8988T (cell line): ENCODE measurements around the gene TNRC6C.
"Not testable (repeated sequence)": the region's sequence is repeated elsewhere in the genome, so short reads cannot be mapped to it uniquely, and the experiment has no call there.

Experiments
- DNase-seq: peaks from one replicate; pipeline ENCODE4 v3.0.0; 2011

Gene TNRC6C

GRCh38 chr17:77968788-77969187 is 10.3 kb downstream of the TNRC6C start:
- DNase-seq, result no peak

- not testable (repeated sequence) for DNase-seq
These were observed 13.8 kb downstream of the TNRC6C start for GRCh38 chr17:77972271-77972670.

GRCh38 chr17:77973953-77974352 is 15.4 kb downstream of the TNRC6C start:
- DNase-seq, result no peak

- no peak for DNase-seq
These were observed 15.9 kb downstream of the TNRC6C start for GRCh38 chr17:77974396-77974795.

GRCh38 chr17:77982430-77982829 is 23.9 kb downstream of the TNRC6C start:
- DNase-seq, result not testable (repeated sequence)

- no peak for DNase-seq
These were observed 31.8 kb downstream of the TNRC6C start for GRCh38 chr17:77990301-77990700.

- DNase-seq, result not testable (repeated sequence)
These were observed 35.2 kb downstream of the TNRC6C start for GRCh38 chr17:77993735-77994134.

GRCh38 chr17:77995146-77995852 is 36.8 kb downstream of the TNRC6C start:
- no peak for DNase-seq

GRCh38 chr17:77996256-77996655 is 37.8 kb downstream of the TNRC6C start:
- DNase-seq, result no peak

- DNase-seq, result no peak
These were observed 41.1 kb downstream of the TNRC6C start for GRCh38 chr17:77999413-78000173.

- no peak for DNase-seq
These were observed 41.8 kb downstream of the TNRC6C start for GRCh38 chr17:78000341-78000740.

- no peak for DNase-seq
These were observed 42.7 kb downstream of the TNRC6C start for GRCh38 chr17:78001182-78001581.

GRCh38 chr17:78001612-78002011 is 43.1 kb downstream of the TNRC6C start:
- DNase-seq, result no peak

- no peak for DNase-seq
These were observed 43.7 kb downstream of the TNRC6C start for GRCh38 chr17:78002166-78002565.

- DNase-seq, result no peak
These were observed 47.1 kb downstream of the TNRC6C start for GRCh38 chr17:78005452-78006171.

- DNase-seq, result no peak
These were observed 47.8 kb downstream of the TNRC6C start for GRCh38 chr17:78006338-78006737.

- DNase-seq, result no peak
These were observed 49.1 kb downstream of the TNRC6C start for GRCh38 chr17:78007647-78008046.

- no peak for DNase-seq
These were observed 52.3 kb downstream of the TNRC6C start for GRCh38 chr17:78010759-78011158.

GRCh38 chr17:78012428-78012827 is 53.9 kb downstream of the TNRC6C start:
- no peak for DNase-seq

- DNase-seq, result no peak
These were observed 55.4 kb downstream of the TNRC6C start for GRCh38 chr17:78013683-78014467.

GRCh38 chr17:78014646-78015045 is 56.1 kb downstream of the TNRC6C start:
- no peak for DNase-seq

- no peak for DNase-seq
These were observed 58.3 kb downstream of the TNRC6C start for GRCh38 chr17:78016852-78017251.
